ENCODE results near the gene CTNNBL1. TPM values are rescaled to one million over a fixed set of nuclear protein-coding genes. Genes with fewer than 3 reads are reported as not detected.
A peak's percentile ranks its signal among the peaks of the same experiment; 100 is the strongest.

Gene CTNNBL1
- total RNA-seq, 2 donors from 2014 or later = 49.8 to 58.6 TPM

- no peak for ATAC-seq
- DNase-seq = no peak
- intact Hi-C loops (cut with DNase I) = loop anchor here in 1 of 2 donors (5.0 to 10.0 kb wide), 3 partner anchors 93 to 335 kb away; no protein-coding TSS in a partner anchor
Observed at GRCh38 chr20:37899105-37900045, 205.5 kb downstream of the CTNNBL1 start.

GRCh38 chr20:37901240-37901639 is 207.4 kb downstream of the CTNNBL1 start:
- DNase-seq = no peak
- ATAC-seq = no peak
- intact Hi-C loops (cut with DNase I) = loop anchor here in 1 of 2 donors (5.0 kb wide), 1 partner anchor 91 kb away; no protein-coding TSS in a partner anchor

- intact Hi-C loops (cut with DNase I) = loop anchor here in 1 of 2 donors (5.0 kb wide), 1 partner anchor 90 kb away; no protein-coding TSS in a partner anchor
- no peak for DNase-seq
- peak; percentile 50 to 61 for ATAC-seq
Observed at GRCh38 chr20:37901654-37902503, 208.0 kb downstream of the CTNNBL1 start.

GRCh38 chr20:37902504-37903313 is 208.9 kb downstream of the CTNNBL1 start, which contains the start of gene VSTM2L:
VSTM2L (plus strand) TSS chr20:37903127; CDS start chr20:37903351, 224 bp downstream.
- ATAC-seq (peak; percentile 36 to 52), DNase-seq (peak; percentile 55)
- intact Hi-C loops (cut with DNase I) = loop anchor here in 1 of 2 donors (5.0 kb wide), 1 partner anchor 90 kb away; no protein-coding TSS in a partner anchor

GRCh38 chr20:37903317-37904007 is 209.6 kb downstream of the CTNNBL1 start:
- ATAC-seq = peak in 1 of 2 donors; percentile 13
- intact Hi-C loops (cut with DNase I) = loop anchor here in 1 of 2 donors (5.0 kb wide), 1 partner anchor 89 kb away; no protein-coding TSS in a partner anchor
- DNase-seq = no peak

- DNase-seq (no peak), ATAC-seq (no peak)
- intact Hi-C loops (cut with DNase I) = loop anchor here in 1 of 2 donors (5.0 kb wide), 1 partner anchor 88 kb away; no protein-coding TSS in a partner anchor
Observed at GRCh38 chr20:37904008-37904642, 210.3 kb downstream of the CTNNBL1 start.

GRCh38 chr20:37904845-37905373 is 211.1 kb downstream of the CTNNBL1 start:
- DNase-seq (no peak), ATAC-seq (no peak)
- intact Hi-C loops (cut with DNase I) = loop anchor here in 1 of 2 donors (5.0 kb wide), 1 partner anchor 87 kb away; no protein-coding TSS in a partner anchor

- ATAC-seq (no peak), DNase-seq (no peak)
- intact Hi-C loops (cut with DNase I) = no loop called here
Observed at GRCh38 chr20:37905671-37906613, 212.1 kb downstream of the CTNNBL1 start.

GRCh38 chr20:37907330-37907676 is 213.5 kb downstream of the CTNNBL1 start:
- intact Hi-C loops (cut with DNase I) = no loop called here
- no peak for ATAC-seq
- no peak for DNase-seq

GRCh38 chr20:37907677-37908401 is 214.0 kb downstream of the CTNNBL1 start:
- peak in 1 of 2 donors; percentile 45 for ATAC-seq
- no peak for DNase-seq

GRCh38 chr20:37911261-37911660 is 217.4 kb downstream of the CTNNBL1 start:
- intact Hi-C loops (cut with DNase I) = no loop called here
- DNase-seq (no peak), ATAC-seq (no peak)

More at GRCh38 chr20:37907677-37908401, 214.0 kb downstream of the CTNNBL1 start:
- intact Hi-C loops (cut with DNase I) = no loop called here

- peak in 1 of 2 donors; percentile 53 for ATAC-seq
- DNase-seq = peak; percentile 49
- intact Hi-C loops (cut with DNase I) = no loop called here
Observed at GRCh38 chr20:37911838-37912281, 218.0 kb downstream of the CTNNBL1 start.

- intact Hi-C loops (cut with DNase I) = no loop called here
- DNase-seq = no peak
- no peak for ATAC-seq
Observed at GRCh38 chr20:37912874-37913273, 219.0 kb downstream of the CTNNBL1 start.

GRCh38 chr20:37913567-37914366 is 219.9 kb downstream of the CTNNBL1 start:
- intact Hi-C loops (cut with DNase I) = no loop called here

GRCh38 chr20:37914367-37914671 is 220.5 kb downstream of the CTNNBL1 start:
- intact Hi-C loops (cut with DNase I) = no loop called here
- no peak for DNase-seq
- no peak for ATAC-seq

More at GRCh38 chr20:37913567-37914366, 219.9 kb downstream of the CTNNBL1 start:
- no peak for DNase-seq
- ATAC-seq = no peak

All from left cardiac atrium (tissue), 4 donors.